ENCODE measurements around the gene VPS52. TPM values are rescaled to one million over a fixed set of nuclear protein-coding genes. Genes with fewer than 3 reads are reported as not detected.

VPS52 gene
- total and polyA plus RNA-seq, 9 of the 15 experiments (the other 6 are each of a cell fraction or from before 2014, with no cell fraction given): 24.4 to 103 (median 40.2) TPM

GRCh38 chr6:33248932-33249731 lies 22.5 kb downstream of the VPS52 start (continued):
- TF ChIP-seq, protein P1, sequence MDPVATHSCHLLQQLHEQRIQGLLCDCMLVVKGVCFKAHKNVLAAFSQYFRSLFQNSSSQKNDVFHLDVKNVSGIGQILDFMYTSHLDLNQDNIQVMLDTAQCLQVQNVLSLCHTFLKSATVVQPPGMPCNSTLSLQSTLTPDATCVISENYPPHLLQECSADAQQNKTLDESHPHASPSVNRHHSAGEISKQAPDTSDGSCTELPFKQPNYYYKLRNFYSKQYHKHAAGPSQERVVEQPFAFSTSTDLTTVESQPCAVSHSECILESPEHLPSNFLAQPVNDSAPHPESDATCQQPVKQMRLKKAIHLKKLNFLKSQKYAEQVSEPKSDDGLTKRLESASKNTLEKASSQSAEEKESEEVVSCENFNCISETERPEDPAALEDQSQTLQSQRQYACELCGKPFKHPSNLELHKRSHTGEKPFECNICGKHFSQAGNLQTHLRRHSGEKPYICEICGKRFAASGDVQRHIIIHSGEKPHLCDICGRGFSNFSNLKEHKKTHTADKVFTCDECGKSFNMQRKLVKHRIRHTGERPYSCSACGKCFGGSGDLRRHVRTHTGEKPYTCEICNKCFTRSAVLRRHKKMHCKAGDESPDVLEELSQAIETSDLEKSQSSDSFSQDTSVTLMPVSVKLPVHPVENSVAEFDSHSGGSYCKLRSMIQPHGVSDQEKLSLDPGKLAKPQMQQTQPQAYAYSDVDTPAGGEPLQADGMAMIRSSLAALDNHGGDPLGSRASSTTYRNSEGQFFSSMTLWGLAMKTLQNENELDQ (CRISPR knock-in tag; IDR thresholded peaks at IDR 0.05; ENCODE audit: borderline replicate concordance): no peak
- TF ChIP-seq ARNT (IDR thresholded peaks at IDR 0.05): no peak
- peak; percentile 63; the same call in 1 of the 2 replicates for TF ChIP-seq KLF13 (tag; IDR thresholded peaks at IDR 0.05; ENCODE audit: borderline replicate concordance, low read depth)
- no peak for TF ChIP-seq ZNF398 (CRISPR knock-in tag; IDR thresholded peaks at IDR 0.05)
- no peak for TF ChIP-seq ZNF717 (CRISPR knock-in tag; IDR thresholded peaks at IDR 0.05)
- TF ChIP-seq ZNF431 (CRISPR knock-in tag; IDR thresholded peaks at IDR 0.05): no peak
- no peak for TF ChIP-seq FOXK1 (CRISPR knock-in tag; IDR thresholded peaks at IDR 0.05; ENCODE audit: borderline replicate concordance)
- 0 out of 2 replicates have a peak, but pooled peaks have one; percentile 6 for TF ChIP-seq EP300 (IDR thresholded peaks at IDR 0.05; ENCODE audit: low read length)
- no peak for TF ChIP-seq NCOA2 (IDR thresholded peaks at IDR 0.05; ENCODE audit: partially characterized antibody in 2 of 2)
- peak; percentile 84; the same call in 1 of the 2 replicates for TF ChIP-seq DNMT1 (IDR thresholded peaks at IDR 0.05)
- TF ChIP-seq BACH1 (tag; IDR thresholded peaks at IDR 0.05): no peak; the same call in 1 of the 2 replicates
- TF ChIP-seq AFF4 (CRISPR knock-in tag; IDR thresholded peaks at IDR 0.05): peak; percentile 44; the same call in 1 of the 2 replicates
- TF ChIP-seq MAFK (IDR thresholded peaks at IDR 0.05; ENCODE audit: low read length): peak; percentile 79
